GM12891 (cell line): Measurements from ENCODE around the gene MFSD8.
"Not testable (repeated sequence)": the region's sequence is repeated elsewhere in the genome, so short reads cannot be mapped to it uniquely, and the experiment has no call there.

Experiments used
- DNase-seq: peaks from one replicate; pipeline ENCODE4 v3.0.0; 2011; ENCODE audit warnings: low spot score; ENCODE audit not compliant: insufficient read length
- FAIRE-seq: peaks from 2 replicates; lab custom pipeline; 2011; peaks lifted over from hg19 to GRCh38; lab: Jason Lieb, UNC
- PAX5 ChIP-seq: IDR thresholded peaks from 2 replicates; pipeline ENCODE4 v1.6.1; 2011; ENCODE audit warnings: low read length, moderate library complexity, mild to moderate bottlenecking; ENCODE audit not compliant: insufficient read depth, severe bottlenecking
- POLR2A ChIP-seq: IDR thresholded peaks from 2 replicates; pipeline ENCODE4 v1.6.1; 2011; ENCODE audit warnings: low read depth, low read length, control low read depth
- POLR2AphosphoS5 ChIP-seq: IDR thresholded peaks from 2 replicates; pipeline ENCODE4 v1.6.1; 2011; ENCODE audit warnings: low read depth, low read length, control low read depth
- POU2F2 ChIP-seq: IDR thresholded peaks from 2 replicates; pipeline ENCODE4 v1.6.1; 2011; ENCODE audit warnings: low read depth, mild to moderate bottlenecking, control low read depth, low read length, moderate library complexity
- SPI1 ChIP-seq: IDR thresholded peaks from 2 replicates; pipeline ENCODE4 v1.6.1; 2011; ENCODE audit warnings: low read depth, low read length, control low read depth
- TAF1 ChIP-seq: IDR thresholded peaks from 2 replicates; pipeline ENCODE4 v1.6.1; 2011; ENCODE audit warnings: low read depth, low read length, control low read depth

Gene MFSD8

GRCh38 chr4:127936974-127937373 lies 28.0 kb downstream of the MFSD8 start:
- no peak for TF ChIP-seq TAF1
- FAIRE-seq (peak; percentile 20), DNase-seq (no peak)

GRCh38 chr4:127931836-127932235 lies 33.1 kb downstream of the MFSD8 start:
- not testable (repeated sequence) for FAIRE-seq, DNase-seq

GRCh38 chr4:127930175-127930574 lies 34.8 kb downstream of the MFSD8 start:
- TF ChIP-seq TAF1 (no peak), POLR2A (no peak), PAX5 (no peak), POU2F2 (no peak), SPI1 (no peak), POLR2AphosphoS5 (no peak)
- no peak for FAIRE-seq
- no peak for DNase-seq

GRCh38 chr4:127925720-127926119 lies 39.3 kb downstream of the MFSD8 start:
- FAIRE-seq, DNase-seq: not testable (repeated sequence)

- no peak for TF ChIP-seq SPI1
- no peak for TF ChIP-seq POLR2AphosphoS5
- TF ChIP-seq TAF1, result no peak
- no peak for TF ChIP-seq POLR2A
- TF ChIP-seq PAX5, result no peak
- DNase-seq (no peak), FAIRE-seq (no peak)
Measured at GRCh38 chr4:127922226-127922625, 42.7 kb downstream of the MFSD8 start.

GRCh38 chr4:127920521-127920920 lies 44.5 kb downstream of the MFSD8 start:
- no peak for TF ChIP-seq SPI1
- TF ChIP-seq POLR2A, result no peak
- TF ChIP-seq POU2F2, result no peak
- TF ChIP-seq POLR2AphosphoS5, result no peak
- TF ChIP-seq TAF1, result no peak
- no peak for TF ChIP-seq PAX5
- FAIRE-seq (no peak), DNase-seq (no peak)

GRCh38 chr4:127917151-127917550 lies 47.8 kb downstream of the MFSD8 start:
- DNase-seq, result no peak
- TF ChIP-seq TAF1 (no peak), POLR2A (no peak), POLR2AphosphoS5 (no peak), SPI1 (no peak), POU2F2 (no peak), PAX5 (no peak)
- FAIRE-seq, result no peak

- TF ChIP-seq TAF1, result no peak
- TF ChIP-seq PAX5, result no peak
- no peak for TF ChIP-seq SPI1
- TF ChIP-seq POLR2A, result no peak
- no peak for TF ChIP-seq POLR2AphosphoS5
- no peak for TF ChIP-seq POU2F2
- DNase-seq, result no peak
- no peak for FAIRE-seq
Measured at GRCh38 chr4:127916512-127916911, 48.5 kb downstream of the MFSD8 start.

GRCh38 chr4:127905029-127905428 lies 59.9 kb downstream of the MFSD8 start:
- no peak for TF ChIP-seq SPI1
- TF ChIP-seq POU2F2, result no peak
- no peak for TF ChIP-seq POLR2A
- TF ChIP-seq POLR2AphosphoS5, result no peak
- no peak for TF ChIP-seq PAX5
- TF ChIP-seq TAF1, result no peak
- DNase-seq (no peak), FAIRE-seq (no peak)

GRCh38 chr4:127899682-127900081 lies 65.3 kb downstream of the MFSD8 start:
- not testable (repeated sequence) for DNase-seq, FAIRE-seq

GRCh38 chr4:127896528-127896927 lies 68.4 kb downstream of the MFSD8 start:
- TF ChIP-seq SPI1, result no peak
- DNase-seq, result no peak
- no peak for FAIRE-seq

GRCh38 chr4:127896069-127896468 lies 68.9 kb downstream of the MFSD8 start:
- DNase-seq (no peak), FAIRE-seq (peak; percentile 41)
- TF ChIP-seq SPI1, result no peak
